Vagina (tissue), 2 donors: ENCODE measurements around the gene E2F6.

Experiments used
- POLR2A ChIP-seq, 2 donors: fragments of 450-650 bp; IDR thresholded peaks; one replicate each; pipeline ENCODE4 v1.6.1; 2017; ENCODE audit warnings: antibody characterized with exemption in 2 of 2, mild to moderate bottlenecking in 2 of 2, moderate library complexity in 2 of 2
- TF ChIP-seq, protein P1 (sequence below), 3 experiments: fragments of 450-650 bp in 2 of 3; fragments of 200-600 bp in 1 of 3; sonication (generic) in 1 of 3; IDR thresholded peaks; one replicate each; pipeline ENCODE4 v1.5.1; 2017 to 2019; ENCODE audit warnings: antibody characterized with exemption in 3 of 3, mild to moderate bottlenecking in 2 of 3, moderate library complexity in 2 of 3

DNA sequence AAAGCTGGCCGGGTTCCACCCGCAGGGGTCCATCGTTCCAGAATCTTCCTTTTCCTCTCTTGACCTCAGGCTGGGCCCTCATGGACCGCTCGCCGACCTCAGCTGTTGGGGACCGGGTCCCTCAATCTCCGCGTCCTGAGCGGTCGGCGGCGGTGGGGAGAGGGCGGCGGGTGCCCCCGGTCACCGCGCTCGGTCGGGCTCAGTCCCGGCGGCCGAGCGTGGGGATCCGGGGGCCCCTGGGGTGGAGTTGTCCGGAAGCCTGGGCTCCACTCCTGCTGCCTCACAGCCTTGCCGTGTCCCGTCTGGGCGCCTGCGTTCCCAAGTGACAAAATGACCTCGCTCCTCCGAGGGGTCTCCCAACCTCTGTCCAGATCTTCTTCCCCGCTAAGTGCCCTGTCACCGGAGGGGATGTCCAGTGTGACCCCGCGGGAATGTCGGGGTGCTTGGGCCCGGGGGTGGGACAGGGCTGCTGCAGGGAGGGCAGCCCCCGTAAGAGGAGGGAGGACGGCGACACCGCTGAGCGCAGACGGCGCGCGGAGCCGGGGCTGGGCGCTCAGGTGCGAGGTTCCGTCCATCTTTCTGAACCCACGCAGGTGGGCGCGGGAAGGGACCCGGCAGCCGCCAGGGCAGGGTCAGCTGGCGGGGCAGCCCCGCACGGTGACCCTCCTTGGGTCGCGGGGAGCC lies 16.0 kb upstream of the E2F6 start:
- TF ChIP-seq, protein P1, sequence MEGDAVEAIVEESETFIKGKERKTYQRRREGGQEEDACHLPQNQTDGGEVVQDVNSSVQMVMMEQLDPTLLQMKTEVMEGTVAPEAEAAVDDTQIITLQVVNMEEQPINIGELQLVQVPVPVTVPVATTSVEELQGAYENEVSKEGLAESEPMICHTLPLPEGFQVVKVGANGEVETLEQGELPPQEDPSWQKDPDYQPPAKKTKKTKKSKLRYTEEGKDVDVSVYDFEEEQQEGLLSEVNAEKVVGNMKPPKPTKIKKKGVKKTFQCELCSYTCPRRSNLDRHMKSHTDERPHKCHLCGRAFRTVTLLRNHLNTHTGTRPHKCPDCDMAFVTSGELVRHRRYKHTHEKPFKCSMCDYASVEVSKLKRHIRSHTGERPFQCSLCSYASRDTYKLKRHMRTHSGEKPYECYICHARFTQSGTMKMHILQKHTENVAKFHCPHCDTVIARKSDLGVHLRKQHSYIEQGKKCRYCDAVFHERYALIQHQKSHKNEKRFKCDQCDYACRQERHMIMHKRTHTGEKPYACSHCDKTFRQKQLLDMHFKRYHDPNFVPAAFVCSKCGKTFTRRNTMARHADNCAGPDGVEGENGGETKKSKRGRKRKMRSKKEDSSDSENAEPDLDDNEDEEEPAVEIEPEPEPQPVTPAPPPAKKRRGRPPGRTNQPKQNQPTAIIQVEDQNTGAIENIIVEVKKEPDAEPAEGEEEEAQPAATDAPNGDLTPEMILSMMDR (IDR thresholded peaks at IDR 0.05) = no peak
- no peak for TF ChIP-seq POLR2A (IDR thresholded peaks at IDR 0.05)
